SK-N-MC (cell line): Measurements from ENCODE around the gene BTNL9.

Source experiments
- DNase-seq: peaks from one replicate; pipeline ENCODE4 v3.0.0-alpha.2; 2011; ENCODE audit warnings: low read depth, low spot score
- H3K27ac ChIP-seq: fragments of 200-600 bp; sonication (generic); 2 replicates; pipeline ENCODE4 v1.5.1; 2016; ENCODE audit warnings: mixed run types
- H3K36me3 ChIP-seq: fragments of 200-600 bp; sonication (generic); 2 replicates; pipeline ENCODE4 v1.6.1; 2017; ENCODE audit warnings: antibody characterized with exemption, low read length, mixed read lengths; ENCODE audit not compliant: insufficient read depth
- H3K4me3 ChIP-seq: fragments of 200-600 bp; sonication (generic); 2 replicates; pipeline ENCODE4 v1.5.1; 2016
- H3K9ac ChIP-seq: fragments of 200-600 bp; sonication (generic); 2 replicates; pipeline ENCODE4 v1.8.0; 2017; ENCODE audit warnings: mixed run types, mixed read lengths; ENCODE audit not compliant: insufficient read length
- H3K9me3 ChIP-seq: fragments of 200-600 bp; sonication (generic); 2 replicates; pipeline ENCODE4 v1.6.1; 2017; ENCODE audit warnings: low read depth, mild to moderate bottlenecking, antibody characterized with exemption, low read length, moderate library complexity, mixed read lengths
- EZH2 ChIP-seq: fragments of 200-600 bp; sonication (generic); IDR thresholded peaks from one replicate; pipeline ENCODE4 v1.6.1; 2017; ENCODE audit warnings: antibody characterized with exemption
- FOXP2 ChIP-seq: optimal IDR thresholded peaks from 2 replicates; pipeline ENCODE3; 2011; ENCODE audit warnings: mild to moderate bottlenecking, moderate library complexity; ENCODE audit not compliant: insufficient read depth; ENCODE audit errors: extremely low read length, control extremely low read depth
- POLR2AphosphoS5 ChIP-seq: IDR thresholded peaks from 2 replicates; pipeline ENCODE4 v1.6.1; 2012; ENCODE audit warnings: mild to moderate bottlenecking, low read depth, low read length, borderline replicate concordance

Gene BTNL9

GRCh38 chr5:181027452-181028031, 12.5 kb upstream of the BTNL9 start:
- no peaks in the 10 kb centered on the region for H3K36me3 ChIP-seq
- H3K27ac ChIP-seq: no peak overlapping the region
- TF ChIP-seq EZH2 (no peak), POLR2AphosphoS5 (no peak), FOXP2 (no peak)
- H3K9me3 ChIP-seq: peaks cover 2% of the 10 kb centered on the region; the same call in 1 of the 2 replicates
- no peak overlapping the region for H3K9ac ChIP-seq
- DNase-seq: no peak
- no peak overlapping the region for H3K4me3 ChIP-seq

- no peak overlapping the region for H3K9ac ChIP-seq
- no peak overlapping the region for H3K27ac ChIP-seq
- no peak for DNase-seq
- no peaks in the 10 kb centered on the region for H3K9me3 ChIP-seq
- H3K4me3 ChIP-seq: no peak overlapping the region
- TF ChIP-seq FOXP2 (no peak), EZH2 (no peak), POLR2AphosphoS5 (no peak)
- no peaks in the 10 kb centered on the region for H3K36me3 ChIP-seq
Observed at GRCh38 chr5:181028032-181028819, 11.8 kb upstream of the BTNL9 start.

- Histone ChIP-seq H3K9ac (no peak overlapping the region), H3K4me3 (no peak overlapping the region), H3K9me3 (no peaks in the 10 kb centered on the region), H3K36me3 (no peaks in the 10 kb centered on the region), H3K27ac (no peak overlapping the region)
- no peak for DNase-seq
- no peak for TF ChIP-seq EZH2
- no peak for TF ChIP-seq FOXP2
- no peak for TF ChIP-seq POLR2AphosphoS5
Observed at GRCh38 chr5:181031716-181032115, 8.3 kb upstream of the BTNL9 start.

- DNase-seq: no peak
- TF ChIP-seq EZH2: no peak
- TF ChIP-seq FOXP2: no peak
- no peak for TF ChIP-seq POLR2AphosphoS5
Observed at GRCh38 chr5:181035991-181036815, 3.9 kb upstream of the BTNL9 start.

GRCh38 chr5:181036816-181037364, 3.2 kb upstream of the BTNL9 start:
- no peak for DNase-seq
- no peak overlapping the region for H3K4me3 ChIP-seq
- no peaks in the 10 kb centered on the region for H3K9me3 ChIP-seq
- no peak overlapping the region for H3K9ac ChIP-seq
- no peak overlapping the region for H3K27ac ChIP-seq
- no peak for TF ChIP-seq FOXP2
- TF ChIP-seq POLR2AphosphoS5: no peak
- TF ChIP-seq EZH2: no peak
- H3K36me3 ChIP-seq: no peaks in the 10 kb centered on the region

More at GRCh38 chr5:181035991-181036815, 3.9 kb upstream of the BTNL9 start:
- Histone ChIP-seq H3K9ac (no peak overlapping the region), H3K9me3 (no peaks in the 10 kb centered on the region), H3K36me3 (no peaks in the 10 kb centered on the region), H3K4me3 (no peak overlapping the region), H3K27ac (no peak overlapping the region)

- no peak for TF ChIP-seq EZH2
- Histone ChIP-seq H3K27ac (no peak overlapping the region), H3K9ac (no peak overlapping the region), H3K36me3 (no peaks in the 10 kb centered on the region), H3K4me3 (no peak overlapping the region), H3K9me3 (no peaks in the 10 kb centered on the region)
- DNase-seq: no peak
Observed at GRCh38 chr5:181037365-181037861, 2.7 kb upstream of the BTNL9 start.

GRCh38 chr5:181039471-181039870, 595 bp upstream of the BTNL9 start:
- Histone ChIP-seq H3K4me3 (no peak overlapping the region), H3K27ac (no peak overlapping the region), H3K9ac (no peak overlapping the region), H3K9me3 (no peaks in the 10 kb centered on the region), H3K36me3 (no peaks in the 10 kb centered on the region)
- DNase-seq: no peak
- no peak for TF ChIP-seq POLR2AphosphoS5
- no peak for TF ChIP-seq EZH2
- no peak for TF ChIP-seq FOXP2

GRCh38 chr5:181040631-181040945, 522 bp downstream of the BTNL9 start:
- Histone ChIP-seq H3K36me3 (no peaks in the 10 kb centered on the region), H3K27ac (no peak overlapping the region), H3K9me3 (no peaks in the 10 kb centered on the region), H3K9ac (no peak overlapping the region), H3K4me3 (no peak overlapping the region)
- TF ChIP-seq POLR2AphosphoS5 (no peak), FOXP2 (no peak), EZH2 (no peak)
- no peak for DNase-seq
